ENCODE measurements around the gene ATXN1.

The ATXN1 gene

DNA sequence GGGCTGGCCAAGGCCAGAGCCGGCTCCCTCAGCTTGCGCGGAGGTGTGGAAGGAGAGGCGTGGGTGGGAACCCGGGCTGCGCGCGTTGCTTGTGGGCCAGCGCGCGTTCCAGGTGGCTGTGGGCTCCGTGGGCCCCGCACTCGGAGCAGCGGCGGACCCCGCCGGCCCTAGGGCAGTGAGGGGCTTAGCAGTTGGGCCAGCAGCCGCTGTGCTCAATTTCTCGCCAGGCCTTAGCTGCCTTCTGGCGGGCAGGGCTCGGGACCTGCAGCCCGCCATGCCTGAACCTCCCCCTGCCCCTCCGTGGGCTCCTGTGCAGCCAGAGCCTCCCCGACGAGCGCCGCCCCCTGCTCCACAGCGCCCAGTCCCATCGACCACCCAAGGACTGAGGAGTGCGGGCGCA is 414.4 kb downstream of the ATXN1 start:
- H3K4me1 ChIP-seq (ENCODE audit: insufficient read depth, low read length, poor library complexity, severe bottlenecking): no peaks in the 10 kb centered on the region
- H4K20me1 ChIP-seq (ENCODE audit: insufficient read depth, low read length, poor library complexity, severe bottlenecking): no peaks in the 10 kb centered on the region
- no peak for TF ChIP-seq EZH2phosphoT487 (IDR thresholded peaks at IDR 0.05; ENCODE audit: borderline replicate concordance)
- TF ChIP-seq, protein P1, sequence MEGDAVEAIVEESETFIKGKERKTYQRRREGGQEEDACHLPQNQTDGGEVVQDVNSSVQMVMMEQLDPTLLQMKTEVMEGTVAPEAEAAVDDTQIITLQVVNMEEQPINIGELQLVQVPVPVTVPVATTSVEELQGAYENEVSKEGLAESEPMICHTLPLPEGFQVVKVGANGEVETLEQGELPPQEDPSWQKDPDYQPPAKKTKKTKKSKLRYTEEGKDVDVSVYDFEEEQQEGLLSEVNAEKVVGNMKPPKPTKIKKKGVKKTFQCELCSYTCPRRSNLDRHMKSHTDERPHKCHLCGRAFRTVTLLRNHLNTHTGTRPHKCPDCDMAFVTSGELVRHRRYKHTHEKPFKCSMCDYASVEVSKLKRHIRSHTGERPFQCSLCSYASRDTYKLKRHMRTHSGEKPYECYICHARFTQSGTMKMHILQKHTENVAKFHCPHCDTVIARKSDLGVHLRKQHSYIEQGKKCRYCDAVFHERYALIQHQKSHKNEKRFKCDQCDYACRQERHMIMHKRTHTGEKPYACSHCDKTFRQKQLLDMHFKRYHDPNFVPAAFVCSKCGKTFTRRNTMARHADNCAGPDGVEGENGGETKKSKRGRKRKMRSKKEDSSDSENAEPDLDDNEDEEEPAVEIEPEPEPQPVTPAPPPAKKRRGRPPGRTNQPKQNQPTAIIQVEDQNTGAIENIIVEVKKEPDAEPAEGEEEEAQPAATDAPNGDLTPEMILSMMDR (conservative IDR thresholded peaks at IDR 0.05; ENCODE audit: low read length): no peak
- no peaks in the 10 kb centered on the region for H3K9me2 ChIP-seq (replicated peaks; ENCODE audit: low read depth, low read length)
- H3K27me3 ChIP-seq (ENCODE audit: insufficient read depth, low read length, poor library complexity, severe bottlenecking): no peaks in the 10 kb centered on the region
- H3K79me2 ChIP-seq (ENCODE audit: insufficient read depth, low read length): no peaks in the 10 kb centered on the region
- H3K4me3 ChIP-seq (ENCODE audit: low read length, poor library complexity, severe bottlenecking): no peak overlapping the region
- no peak overlapping the region for H3K4me2 ChIP-seq (ENCODE audit: low read depth, low read length, poor library complexity, severe bottlenecking)
- no peak overlapping the region for H2AFZ ChIP-seq (ENCODE audit: low read length)
- no peak overlapping the region for H3K9ac ChIP-seq (ENCODE audit: low read depth, low read length, poor library complexity, severe bottlenecking)
- no peaks in the 10 kb centered on the region for H3F3A ChIP-seq (ENCODE audit: low read depth)
- no peaks in the 10 kb centered on the region for H3K9me3 ChIP-seq (ENCODE audit: insufficient read depth, low read depth, low read length)
- H3K36me3 ChIP-seq (ENCODE audit: insufficient read depth, low read length): no peaks in the 10 kb centered on the region

DNA sequence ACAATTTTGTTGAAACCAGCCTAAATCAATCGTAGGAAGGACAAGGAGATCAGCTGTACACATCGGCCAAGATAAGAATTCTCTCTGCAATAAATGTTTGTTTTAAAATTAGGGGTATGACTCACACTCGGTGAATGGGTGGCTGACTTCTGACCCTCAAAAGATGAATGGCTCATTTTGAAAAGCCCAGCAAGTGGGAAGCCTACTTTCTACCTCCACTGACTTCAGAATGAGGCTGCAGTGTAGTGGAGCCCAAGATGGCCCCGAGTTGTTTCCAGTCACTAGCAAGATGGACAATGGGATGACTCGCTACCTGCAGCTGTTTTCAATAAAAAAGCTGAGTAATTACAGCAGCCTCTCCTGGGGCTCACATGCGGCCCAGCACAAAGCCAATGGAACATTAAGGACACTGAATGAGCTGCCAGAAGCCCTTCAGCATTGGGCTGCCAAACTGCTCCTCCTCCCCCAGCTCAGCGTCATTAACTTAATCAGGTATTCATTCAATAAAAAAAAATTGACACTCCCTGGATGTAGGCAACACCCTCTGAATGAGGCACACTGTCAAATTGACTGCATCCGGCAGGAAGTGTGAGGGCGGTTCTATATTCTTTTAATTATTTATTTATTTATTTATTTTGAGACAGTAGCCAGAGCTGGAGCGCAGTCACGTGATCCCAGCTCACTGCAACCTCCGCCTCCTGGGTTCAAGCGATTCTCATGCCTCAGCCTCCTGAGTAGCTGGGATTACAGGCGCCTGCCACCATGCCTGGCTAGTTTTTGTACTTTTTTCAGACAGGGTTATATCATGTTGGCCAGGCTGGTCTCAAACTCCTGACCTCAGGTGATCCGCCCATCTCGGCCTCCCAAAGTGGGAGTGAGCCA is 415.6 kb downstream of the ATXN1 start:
- no peak overlapping the region for H3K4me3 ChIP-seq (ENCODE audit: low read length, poor library complexity, severe bottlenecking)

DNA sequence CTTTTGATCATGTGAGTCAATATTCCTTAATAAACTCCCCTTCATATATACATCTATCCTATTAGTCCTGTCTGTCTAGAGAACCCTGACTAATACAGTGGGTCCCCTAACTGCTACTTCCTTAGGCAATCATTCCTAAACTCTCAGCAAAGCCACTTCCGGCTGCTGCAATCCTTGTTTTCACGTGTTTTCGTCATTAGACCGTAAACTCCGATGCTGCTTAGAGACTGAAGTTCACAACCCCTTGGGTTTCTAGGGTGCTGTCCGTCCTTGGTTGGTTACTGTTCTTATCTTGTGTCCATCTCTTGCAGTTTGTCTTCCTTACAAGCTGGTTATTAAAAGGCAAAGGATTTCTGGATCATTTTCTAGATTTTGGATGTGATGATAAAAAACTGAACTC is 416.5 kb downstream of the ATXN1 start:
- H3K9me3 ChIP-seq (ENCODE audit: insufficient read depth, low read depth, low read length): no peaks in the 10 kb centered on the region
- no peaks in the 10 kb centered on the region for H3K79me2 ChIP-seq (ENCODE audit: insufficient read depth, low read length)
- H3K9ac ChIP-seq (ENCODE audit: low read depth, low read length, poor library complexity, severe bottlenecking): no peak overlapping the region
- H3K9me2 ChIP-seq (replicated peaks; ENCODE audit: low read depth, low read length): no peaks in the 10 kb centered on the region
- no peaks in the 10 kb centered on the region for H3K36me3 ChIP-seq (ENCODE audit: insufficient read depth, low read length)
- TF ChIP-seq, protein P1 (conservative IDR thresholded peaks at IDR 0.05; ENCODE audit: low read length): no peak
- no peak for TF ChIP-seq EZH2phosphoT487 (IDR thresholded peaks at IDR 0.05; ENCODE audit: borderline replicate concordance)
- no peaks in the 10 kb centered on the region for H3K27me3 ChIP-seq (ENCODE audit: insufficient read depth, low read length, poor library complexity, severe bottlenecking)
- H4K20me1 ChIP-seq (ENCODE audit: insufficient read depth, low read length, poor library complexity, severe bottlenecking): no peaks in the 10 kb centered on the region
- no peaks in the 10 kb centered on the region for H3F3A ChIP-seq (ENCODE audit: low read depth)
- no peaks in the 10 kb centered on the region for H3K4me1 ChIP-seq (ENCODE audit: insufficient read depth, low read length, poor library complexity, severe bottlenecking)
- H3K4me3 ChIP-seq (ENCODE audit: low read length, poor library complexity, severe bottlenecking): no peak overlapping the region
- H2AFZ ChIP-seq (ENCODE audit: low read length): no peak overlapping the region
- H3K4me2 ChIP-seq (ENCODE audit: low read depth, low read length, poor library complexity, severe bottlenecking): no peak overlapping the region

More for the DNA sequence above, 415.6 kb downstream of the ATXN1 start:
- H2AFZ ChIP-seq (ENCODE audit: low read length): no peak overlapping the region
- H3K4me1 ChIP-seq (ENCODE audit: insufficient read depth, low read length, poor library complexity, severe bottlenecking): no peaks in the 10 kb centered on the region
- H3K36me3 ChIP-seq (ENCODE audit: insufficient read depth, low read length): no peaks in the 10 kb centered on the region
- no peaks in the 10 kb centered on the region for H4K20me1 ChIP-seq (ENCODE audit: insufficient read depth, low read length, poor library complexity, severe bottlenecking)
- TF ChIP-seq EZH2phosphoT487 (IDR thresholded peaks at IDR 0.05; ENCODE audit: borderline replicate concordance): no peak
- TF ChIP-seq, protein P1 (conservative IDR thresholded peaks at IDR 0.05; ENCODE audit: low read length): no peak
- H3K9ac ChIP-seq (ENCODE audit: low read depth, low read length, poor library complexity, severe bottlenecking): no peak overlapping the region
- H3K9me2 ChIP-seq (replicated peaks; ENCODE audit: low read depth, low read length): no peaks in the 10 kb centered on the region
- H3K27me3 ChIP-seq (ENCODE audit: insufficient read depth, low read length, poor library complexity, severe bottlenecking): no peaks in the 10 kb centered on the region
- H3K4me2 ChIP-seq (ENCODE audit: low read depth, low read length, poor library complexity, severe bottlenecking): no peak overlapping the region
- H3K79me2 ChIP-seq (ENCODE audit: insufficient read depth, low read length): no peaks in the 10 kb centered on the region
- no peaks in the 10 kb centered on the region for H3K9me3 ChIP-seq (ENCODE audit: insufficient read depth, low read depth, low read length)
- no peaks in the 10 kb centered on the region for H3F3A ChIP-seq (ENCODE audit: low read depth)

Measured in Loucy (cell line).